SIG-M5 treated with dmso at 0.1 percent for 504 hours (cell line): ENCODE data around the gene ELL2.
"Not testable (repeated sequence)": the region's sequence is repeated elsewhere in the genome, so short reads cannot be mapped to it uniquely, and the experiment has no call there.

ENCODE experiments used
- DNase-seq: peaks from one replicate; lab custom pipeline; 2025; ENCODE audit not compliant: unreplicated experiment; lab: John Stamatoyannopoulos, UW

The ELL2 gene

DNA sequence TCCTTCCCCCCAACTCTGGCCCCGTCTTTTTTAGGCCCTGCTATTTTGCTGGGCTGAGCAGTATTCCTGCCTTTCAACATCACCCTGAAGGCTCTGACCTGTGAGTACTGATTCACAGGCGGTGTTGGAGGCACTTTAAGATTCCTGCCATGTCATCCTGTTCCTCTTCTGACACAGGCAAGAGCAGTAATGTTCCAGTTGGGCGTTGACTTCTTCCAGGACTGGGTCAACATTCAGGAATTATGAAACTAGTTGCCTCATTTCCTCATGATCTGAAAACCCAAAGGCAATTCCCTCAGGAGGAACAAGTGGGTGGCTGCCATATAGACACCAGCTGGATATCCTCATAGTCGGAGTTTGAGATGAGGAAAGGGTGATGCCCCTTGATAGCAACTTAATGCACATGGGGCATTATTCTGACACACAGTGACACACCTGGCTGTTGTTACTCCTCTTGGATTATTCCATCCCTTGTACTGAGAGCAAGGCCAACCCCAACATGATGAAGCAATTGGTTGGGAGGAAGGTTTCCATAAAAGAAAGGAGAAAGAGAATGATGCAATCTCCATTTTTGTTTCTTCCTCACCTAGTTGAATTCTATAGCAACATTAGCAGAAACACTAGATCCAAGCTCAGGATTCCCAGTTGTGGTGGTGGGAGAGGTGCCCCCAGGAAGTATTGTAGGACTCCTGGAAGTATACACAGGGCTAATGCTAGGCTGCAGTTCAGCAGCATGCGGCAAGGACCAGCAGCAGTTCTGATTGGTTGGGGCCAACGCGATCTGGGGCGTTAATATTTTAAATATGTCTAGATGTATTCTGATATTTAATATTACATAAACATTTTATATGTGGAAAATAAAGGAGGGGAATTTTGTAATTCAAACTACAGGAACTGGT lies 119.5 kb downstream of the ELL2 start:
- DNase-seq, result no peak

DNA sequence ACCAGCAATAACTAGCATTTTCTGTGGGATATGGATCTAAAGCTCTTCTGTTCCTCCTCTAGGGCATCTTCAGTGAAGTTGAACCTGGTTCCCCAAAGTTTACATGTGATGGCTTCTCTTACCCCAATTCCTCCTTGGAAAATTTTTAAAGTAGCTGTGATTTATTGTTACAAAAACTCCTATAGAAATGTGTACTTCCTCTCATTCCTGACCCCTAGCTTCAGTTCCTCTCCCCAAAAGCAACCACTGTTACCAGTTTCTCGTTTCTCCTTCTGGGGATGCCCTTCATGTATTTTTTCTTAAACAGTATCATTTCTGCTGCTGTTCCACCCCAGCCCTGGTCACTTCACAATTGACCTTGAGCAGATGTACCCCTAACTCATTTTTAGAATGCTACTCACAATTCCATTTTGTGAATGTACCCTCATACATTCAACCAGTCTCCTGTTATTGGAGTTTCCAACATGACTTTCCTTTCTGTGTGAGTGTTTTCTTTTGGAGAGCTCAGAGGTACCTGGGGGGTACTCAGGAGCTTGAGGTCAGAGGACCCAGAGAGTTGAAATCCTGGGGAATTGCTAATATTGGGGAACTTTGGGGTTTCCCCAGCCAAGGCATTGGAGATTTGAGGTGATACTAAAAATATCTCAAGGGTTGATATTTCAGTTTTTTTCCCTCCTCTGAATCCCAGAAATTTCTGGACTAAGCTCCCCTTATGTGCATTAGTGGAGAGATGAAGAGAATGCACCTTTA lies 120.5 kb downstream of the ELL2 start:
- no peak for DNase-seq

DNA sequence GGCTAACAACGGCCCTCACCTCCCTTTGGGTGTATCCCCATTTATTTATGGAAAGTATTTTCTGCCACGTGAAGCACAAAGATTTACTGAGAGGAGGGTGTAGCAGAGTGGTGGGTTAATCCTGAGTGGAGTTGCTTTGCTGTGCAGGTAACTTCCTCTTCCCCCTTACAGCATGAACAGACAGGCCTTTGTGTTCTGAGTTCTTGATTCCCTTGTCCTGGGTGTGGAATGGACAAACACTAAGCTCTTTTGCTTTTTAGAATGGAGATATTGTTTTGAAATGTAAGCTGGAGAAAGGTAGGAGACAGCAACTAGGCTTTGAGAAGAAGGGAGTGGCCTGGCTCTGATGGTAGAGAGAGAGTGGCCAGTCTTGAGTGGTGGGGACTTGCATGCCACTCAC lies 122.0 kb downstream of the ELL2 start:
- DNase-seq, result no peak

DNA sequence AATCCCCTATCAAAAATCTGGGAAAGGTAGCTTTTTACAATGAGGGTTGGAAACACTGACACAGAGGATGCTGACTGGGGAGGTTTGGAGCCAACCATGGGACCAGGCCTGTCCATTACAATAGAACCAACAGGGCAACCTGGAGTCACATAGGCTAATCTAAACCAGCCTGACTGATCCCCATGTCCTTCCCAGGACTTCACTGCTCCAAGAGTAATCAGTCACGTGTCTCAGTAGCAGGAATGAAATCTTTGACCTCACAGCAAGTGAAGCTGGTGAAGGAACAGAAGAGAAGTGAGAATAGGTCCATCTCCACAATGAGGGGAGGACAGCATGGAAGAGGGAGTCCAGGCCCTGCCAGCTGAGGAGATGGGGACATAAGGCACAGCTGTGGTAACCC lies 123.1 kb downstream of the ELL2 start:
- no peak for DNase-seq

DNA sequence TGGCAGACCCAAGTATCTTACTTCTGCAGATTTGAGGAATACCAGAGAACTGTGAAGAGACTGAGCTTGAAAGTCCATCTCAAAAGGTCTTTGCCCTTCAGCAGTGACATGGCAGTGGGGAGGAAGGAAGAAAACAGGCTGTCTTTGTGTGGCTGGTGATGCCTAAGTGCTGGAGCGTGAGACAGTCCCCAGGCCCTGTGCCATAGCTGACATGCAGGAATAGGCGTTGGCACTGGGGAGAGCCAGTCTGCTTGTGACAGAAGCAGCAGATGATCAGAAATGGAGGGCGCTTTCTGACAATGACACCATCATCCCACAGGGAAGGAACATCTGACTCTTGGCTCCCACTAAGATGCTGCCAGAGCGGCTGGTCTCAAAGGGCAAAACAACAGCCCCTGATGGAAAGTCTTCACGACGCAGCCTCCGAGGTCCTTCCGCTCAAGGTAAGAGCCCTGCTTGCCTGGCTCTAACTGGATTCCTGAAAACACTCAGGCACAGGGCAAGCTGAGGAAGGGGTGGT lies 123.6 kb downstream of the ELL2 start:
- DNase-seq, result no peak

DNA sequence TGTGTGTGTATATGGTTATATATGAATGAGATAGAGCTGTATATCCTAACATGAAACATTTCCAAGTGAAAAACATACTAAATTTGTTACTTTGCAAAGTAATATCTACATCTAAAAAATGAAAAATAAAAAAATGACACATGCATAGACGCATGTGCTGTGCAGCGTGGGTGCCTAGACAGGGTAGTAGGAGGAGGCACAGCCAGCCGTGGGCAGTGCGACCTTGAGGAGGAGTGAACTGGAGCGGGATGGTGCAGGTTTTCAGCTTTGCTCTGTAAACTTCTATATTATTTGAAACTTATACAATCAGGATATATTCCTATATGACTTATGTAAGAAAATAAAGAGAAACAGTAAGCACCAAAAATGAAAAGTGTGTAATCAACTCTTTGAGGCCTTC lies 124.2 kb downstream of the ELL2 start:
- no peak for DNase-seq

DNA sequence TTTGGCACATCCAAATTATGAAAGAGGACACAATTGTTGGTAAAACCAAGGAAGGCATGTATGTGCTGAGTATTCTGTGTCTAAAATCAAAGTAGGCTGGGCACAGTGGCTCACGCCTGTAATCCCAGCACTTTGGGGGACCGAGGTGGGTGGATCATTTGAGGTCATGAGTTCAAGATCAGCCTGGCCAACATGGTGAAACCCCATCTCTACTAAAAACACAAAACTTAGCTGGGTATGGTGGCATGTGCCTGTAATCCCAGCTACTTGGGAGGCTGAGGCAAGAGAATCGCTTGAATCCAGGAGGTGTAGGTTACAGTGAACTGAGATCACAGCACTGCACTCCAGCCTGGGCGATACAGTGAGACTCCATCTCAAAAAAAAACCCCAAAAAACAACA lies 124.7 kb downstream of the ELL2 start:
- not testable (repeated sequence) for DNase-seq

DNA sequence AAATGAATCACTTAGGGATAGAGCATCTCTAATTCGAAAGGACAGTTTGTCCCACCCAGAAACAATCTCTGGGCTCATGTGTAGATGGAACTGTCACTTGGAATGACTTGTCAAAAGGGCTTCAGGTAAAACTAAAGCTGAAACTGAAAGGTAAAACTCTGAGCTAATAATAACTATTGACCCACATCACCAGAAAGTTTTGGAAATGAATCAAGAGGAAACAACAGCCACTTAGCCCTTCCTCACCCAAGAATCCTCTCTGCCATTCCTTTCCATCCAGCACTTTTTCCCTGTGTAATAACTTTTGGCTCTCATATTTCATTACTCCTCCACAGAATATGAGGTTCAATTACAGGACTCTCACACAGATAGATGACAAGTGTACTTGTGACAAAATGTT lies 125.1 kb downstream of the ELL2 start:
- no peak for DNase-seq

DNA sequence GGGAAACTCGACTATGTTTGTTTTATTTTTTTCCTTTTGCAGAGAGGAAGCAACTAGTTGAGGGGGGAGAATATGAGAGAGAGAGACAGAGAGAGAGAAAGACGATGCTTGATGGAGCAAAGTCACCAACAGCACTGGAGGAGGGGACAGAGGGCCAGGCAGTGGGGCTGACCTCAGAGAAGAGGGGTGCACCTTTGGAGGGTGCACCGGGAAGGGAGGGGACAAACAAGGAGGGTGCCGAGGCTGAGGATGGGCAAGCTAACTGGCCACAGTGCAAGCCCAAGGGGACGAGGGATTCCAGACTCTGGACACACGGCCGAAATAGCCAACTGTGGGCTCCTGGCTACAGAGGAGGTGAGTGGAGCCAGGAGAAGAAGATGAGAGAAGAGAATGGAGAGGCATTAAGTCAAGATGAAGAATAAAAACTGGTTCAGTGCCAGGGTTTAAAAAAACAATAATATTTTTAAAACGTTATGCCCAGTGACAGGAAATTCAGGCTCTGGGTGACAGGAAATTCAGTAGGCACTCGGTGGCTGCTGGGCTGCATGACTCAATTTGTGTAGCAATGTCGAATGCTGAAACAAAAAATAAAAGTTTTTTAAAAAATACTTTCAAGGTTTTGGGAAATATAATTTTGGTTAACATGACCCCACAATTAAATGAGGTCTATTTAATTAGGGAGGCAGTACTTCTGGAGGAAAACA lies 125.8 kb downstream of the ELL2 start:
- DNase-seq, result peak; percentile 40
